Cardiac fibroblast (primary cell): ENCODE data around the gene ENPP4.
A peak's percentile ranks its signal among the peaks of the same experiment; 100 is the strongest.

ENCODE experiments used
- DNase-seq, 2 donors: peaks; one replicate each; pipeline versions ENCODE4 v3.0.0 to v3.0.0-alpha.2; 2010; ENCODE audit warnings: low read depth in 2 of 2
- H3K4me3 ChIP-seq, 2 donors: replicated peaks in 1 of 2; 1 replicate in 1 of 2; 2 replicates in 1 of 2; pipeline ENCODE4 v1.5.1; 2011; ENCODE audit warnings: low read depth in 2 of 2, low read length in 2 of 2, mild to moderate bottlenecking in 2 of 2, moderate library complexity in 1 of 2
- TF ChIP-seq, protein P1 (sequence below): IDR thresholded peaks from one replicate; pipeline ENCODE4 v1.5.1; 2011; ENCODE audit warnings: low read depth, mild to moderate bottlenecking, low read length, inconsistent platforms

ENPP4 gene

GRCh38 chr6:46097366-46097765, 32.4 kb upstream of the ENPP4 start:
- no peak for DNase-seq
- H3K4me3 ChIP-seq: no peak overlapping the region
- TF ChIP-seq, protein P1, sequence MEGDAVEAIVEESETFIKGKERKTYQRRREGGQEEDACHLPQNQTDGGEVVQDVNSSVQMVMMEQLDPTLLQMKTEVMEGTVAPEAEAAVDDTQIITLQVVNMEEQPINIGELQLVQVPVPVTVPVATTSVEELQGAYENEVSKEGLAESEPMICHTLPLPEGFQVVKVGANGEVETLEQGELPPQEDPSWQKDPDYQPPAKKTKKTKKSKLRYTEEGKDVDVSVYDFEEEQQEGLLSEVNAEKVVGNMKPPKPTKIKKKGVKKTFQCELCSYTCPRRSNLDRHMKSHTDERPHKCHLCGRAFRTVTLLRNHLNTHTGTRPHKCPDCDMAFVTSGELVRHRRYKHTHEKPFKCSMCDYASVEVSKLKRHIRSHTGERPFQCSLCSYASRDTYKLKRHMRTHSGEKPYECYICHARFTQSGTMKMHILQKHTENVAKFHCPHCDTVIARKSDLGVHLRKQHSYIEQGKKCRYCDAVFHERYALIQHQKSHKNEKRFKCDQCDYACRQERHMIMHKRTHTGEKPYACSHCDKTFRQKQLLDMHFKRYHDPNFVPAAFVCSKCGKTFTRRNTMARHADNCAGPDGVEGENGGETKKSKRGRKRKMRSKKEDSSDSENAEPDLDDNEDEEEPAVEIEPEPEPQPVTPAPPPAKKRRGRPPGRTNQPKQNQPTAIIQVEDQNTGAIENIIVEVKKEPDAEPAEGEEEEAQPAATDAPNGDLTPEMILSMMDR: no peak

DNA sequence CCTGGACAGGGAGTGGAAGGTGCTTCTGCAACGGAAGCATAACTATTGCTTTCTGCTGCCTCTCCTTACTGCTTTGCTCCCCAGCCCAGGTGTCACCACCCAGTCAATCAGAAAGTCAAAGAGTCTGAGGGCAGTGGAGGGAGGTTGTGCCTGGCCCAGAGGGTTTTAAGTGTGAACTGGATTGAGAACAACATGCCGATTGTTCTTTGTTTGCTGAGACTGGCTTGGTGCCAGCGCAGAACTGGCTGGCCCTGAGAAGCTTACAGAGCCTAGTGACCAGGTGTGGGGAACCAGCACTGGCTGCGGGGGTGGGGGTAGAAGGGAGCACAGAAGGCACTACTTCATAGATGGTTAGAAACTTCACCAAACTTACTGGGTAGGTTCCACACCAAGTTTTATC, 31.1 kb upstream of the ENPP4 start:
- peak in 1 of 2 donors; percentile 3 for DNase-seq

DNA sequence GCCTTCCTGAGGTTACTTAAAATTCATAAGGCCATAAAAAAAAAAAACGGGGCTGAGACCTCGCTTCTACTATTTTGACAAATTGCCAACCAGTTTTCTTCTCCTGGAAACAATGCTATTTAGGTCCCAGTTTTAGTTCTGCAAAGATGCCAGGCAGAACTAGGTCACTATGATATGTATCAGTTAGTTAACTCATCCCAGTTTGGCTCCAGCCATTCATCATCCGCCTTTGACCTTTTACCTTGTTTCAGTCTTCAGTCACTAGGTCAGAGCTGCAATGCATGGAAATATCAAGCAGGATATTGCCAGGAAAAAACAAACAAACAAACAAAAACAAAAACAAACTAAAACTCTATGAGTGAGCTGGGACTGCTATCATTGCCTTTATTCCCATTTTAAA, 29.8 kb upstream of the ENPP4 start:
- no peak for DNase-seq
- TF ChIP-seq, protein P1: no peak
- H3K4me3 ChIP-seq: no peak overlapping the region

More for the DNA sequence above, 31.1 kb upstream of the ENPP4 start:
- TF ChIP-seq, protein P1: no peak
- H3K4me3 ChIP-seq: no peak overlapping the region

- H3K4me3 ChIP-seq: no peak overlapping the region
- TF ChIP-seq, protein P1: no peak
- no peak for DNase-seq
Measured at GRCh38 chr6:46102123-46102522, 27.7 kb upstream of the ENPP4 start.

DNA sequence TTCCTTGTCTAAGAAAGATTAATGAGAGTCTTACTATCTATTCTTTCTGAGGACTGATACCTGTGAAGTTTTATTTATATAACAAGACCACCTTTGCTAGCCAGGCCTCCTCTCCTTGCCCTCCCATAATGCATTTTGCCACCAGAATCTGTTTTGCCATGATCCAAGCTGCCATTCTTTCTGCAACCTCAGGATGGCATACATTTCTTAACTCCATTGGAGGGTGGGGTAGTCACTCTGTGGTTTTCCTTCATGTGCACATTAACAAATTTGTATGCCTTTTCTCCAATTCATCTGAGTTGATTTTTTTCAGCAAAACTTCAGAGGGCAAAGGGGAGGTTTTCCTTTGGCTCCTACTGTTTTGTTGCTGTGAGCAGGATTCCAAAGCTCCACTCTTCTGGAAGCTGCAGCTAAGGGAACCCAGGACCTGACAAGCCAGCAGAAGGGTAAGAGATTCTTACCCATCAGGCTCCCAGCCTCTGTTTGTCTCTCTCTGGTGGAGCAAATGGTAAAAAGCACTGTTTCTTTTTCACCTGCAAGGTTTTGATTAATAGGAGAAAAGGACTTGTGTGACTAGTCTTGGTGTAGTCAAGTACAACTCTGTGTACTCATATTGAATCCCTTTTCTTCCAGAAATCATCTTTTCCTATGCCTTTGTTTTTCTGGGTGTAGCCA, 26.2 kb upstream of the ENPP4 start:
- DNase-seq: peak in 1 of 2 donors; percentile 3
- H3K4me3 ChIP-seq: no peak overlapping the region
- TF ChIP-seq, protein P1: no peak

DNA sequence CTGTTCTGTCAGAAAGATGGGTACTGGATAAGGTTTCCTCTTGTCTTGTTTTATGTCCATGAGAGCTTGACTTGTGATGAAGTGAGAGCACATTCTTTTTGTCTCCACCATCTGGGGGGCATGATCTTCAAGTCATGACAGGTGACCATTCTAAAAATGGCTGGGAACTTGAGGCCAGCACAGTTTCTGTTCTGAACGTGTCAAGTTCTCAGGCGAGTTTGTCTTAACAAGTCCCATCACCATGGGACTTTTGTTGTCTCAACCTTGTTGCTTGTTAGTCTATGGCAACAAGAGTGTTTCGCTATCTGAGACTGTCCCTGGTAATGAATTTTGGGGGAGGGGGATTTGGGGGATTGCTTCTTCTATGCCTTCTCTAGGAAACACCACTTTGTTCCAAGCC, 25.6 kb upstream of the ENPP4 start:
- no peak overlapping the region for H3K4me3 ChIP-seq
- TF ChIP-seq, protein P1: no peak
- no peak for DNase-seq

GRCh38 chr6:46105568-46105967, 24.2 kb upstream of the ENPP4 start:
- H3K4me3 ChIP-seq: no peak overlapping the region
- no peak for DNase-seq
- TF ChIP-seq, protein P1: no peak
